ENCODE results near the gene SLC6A18. TPM values are rescaled to one million over a fixed set of nuclear protein-coding genes. Genes with fewer than 3 reads are reported as not detected.

The SLC6A18 gene
- total RNA-seq, 1 experiment from 2014 or later = not detected

- POLR2A ChIA-PET = no interaction called here
- H3K36me3 ChIP-seq (ENCODE audit: control insufficient read depth, insufficient read depth, low read length) = no peaks in the 10 kb centered on the region
- intact Hi-C loops (cut with micrococcal nuclease; ENCODE audit: unreplicated experiment) (no loop called here), in situ Hi-C loops (cut with HindIII; ENCODE audit: low pct_unique_long_range_greater_than_20kb, low sequenced_read_pairs) (no loop called here)
- H3K4me1 ChIP-seq (ENCODE audit: control insufficient read depth, insufficient read depth, low read length) = no peaks in the 10 kb centered on the region; the same call in none of the 2 replicates
- peak; percentile 82 for ATAC-seq
- no peak for DNase-seq (ENCODE audit: low read depth, low spot score)
- TF ChIP-seq TCF7L2 (IDR thresholded peaks at IDR 0.05; ENCODE audit: low read depth, low read length) = no peak
- TF ChIP-seq SIN3A (IDR thresholded peaks at IDR 0.05; ENCODE audit: borderline replicate concordance, insufficient read depth, low read depth, low read length) = no peak
- peak; percentile 93 for TF ChIP-seq CTCF (IDR thresholded peaks at IDR 0.05)
- no peak for TF ChIP-seq POLR2AphosphoS5 (IDR thresholded peaks at IDR 0.05; ENCODE audit: low read depth, low read length)
- TF ChIP-seq, protein P1, sequence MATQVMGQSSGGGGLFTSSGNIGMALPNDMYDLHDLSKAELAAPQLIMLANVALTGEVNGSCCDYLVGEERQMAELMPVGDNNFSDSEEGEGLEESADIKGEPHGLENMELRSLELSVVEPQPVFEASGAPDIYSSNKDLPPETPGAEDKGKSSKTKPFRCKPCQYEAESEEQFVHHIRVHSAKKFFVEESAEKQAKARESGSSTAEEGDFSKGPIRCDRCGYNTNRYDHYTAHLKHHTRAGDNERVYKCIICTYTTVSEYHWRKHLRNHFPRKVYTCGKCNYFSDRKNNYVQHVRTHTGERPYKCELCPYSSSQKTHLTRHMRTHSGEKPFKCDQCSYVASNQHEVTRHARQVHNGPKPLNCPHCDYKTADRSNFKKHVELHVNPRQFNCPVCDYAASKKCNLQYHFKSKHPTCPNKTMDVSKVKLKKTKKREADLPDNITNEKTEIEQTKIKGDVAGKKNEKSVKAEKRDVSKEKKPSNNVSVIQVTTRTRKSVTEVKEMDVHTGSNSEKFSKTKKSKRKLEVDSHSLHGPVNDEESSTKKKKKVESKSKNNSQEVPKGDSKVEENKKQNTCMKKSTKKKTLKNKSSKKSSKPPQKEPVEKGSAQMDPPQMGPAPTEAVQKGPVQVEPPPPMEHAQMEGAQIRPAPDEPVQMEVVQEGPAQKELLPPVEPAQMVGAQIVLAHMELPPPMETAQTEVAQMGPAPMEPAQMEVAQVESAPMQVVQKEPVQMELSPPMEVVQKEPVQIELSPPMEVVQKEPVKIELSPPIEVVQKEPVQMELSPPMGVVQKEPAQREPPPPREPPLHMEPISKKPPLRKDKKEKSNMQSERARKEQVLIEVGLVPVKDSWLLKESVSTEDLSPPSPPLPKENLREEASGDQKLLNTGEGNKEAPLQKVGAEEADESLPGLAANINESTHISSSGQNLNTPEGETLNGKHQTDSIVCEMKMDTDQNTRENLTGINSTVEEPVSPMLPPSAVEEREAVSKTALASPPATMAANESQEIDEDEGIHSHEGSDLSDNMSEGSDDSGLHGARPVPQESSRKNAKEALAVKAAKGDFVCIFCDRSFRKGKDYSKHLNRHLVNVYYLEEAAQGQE (IDR thresholded peaks at IDR 0.05; ENCODE audit: insufficient read depth in 1 of 2, low read depth in 2 of 2, low read length in 1 of 2) = no peak; a peak in 1 of 4 replicates
- CTCF ChIA-PET = interaction anchor here (0.6 to 1.4 kb wide), 3 partner anchors 8 to 436 kb away, joined by 3 to 6 read pairs (median 3); no protein-coding TSS in a partner anchor
- BruUV-seq (replicated peaks) = no TSS peak
- H3K27ac ChIP-seq (ENCODE audit: low read length) = no peak overlapping the region
- H3K27me3 ChIP-seq (ENCODE audit: control insufficient read depth, insufficient read depth, low read length) = no peaks in the 10 kb centered on the region
- H3K9me3 ChIP-seq (ENCODE audit: control insufficient read depth, insufficient read depth, low read depth, low read length) = no peaks in the 10 kb centered on the region
- no peak overlapping the region for H3K4me3 ChIP-seq (ENCODE audit: low read depth in 2 of 2, low read length in 2 of 2)
Observed at GRCh38 chr5:1208743-1209488, 16.3 kb upstream of the SLC6A18 start.

DNA sequence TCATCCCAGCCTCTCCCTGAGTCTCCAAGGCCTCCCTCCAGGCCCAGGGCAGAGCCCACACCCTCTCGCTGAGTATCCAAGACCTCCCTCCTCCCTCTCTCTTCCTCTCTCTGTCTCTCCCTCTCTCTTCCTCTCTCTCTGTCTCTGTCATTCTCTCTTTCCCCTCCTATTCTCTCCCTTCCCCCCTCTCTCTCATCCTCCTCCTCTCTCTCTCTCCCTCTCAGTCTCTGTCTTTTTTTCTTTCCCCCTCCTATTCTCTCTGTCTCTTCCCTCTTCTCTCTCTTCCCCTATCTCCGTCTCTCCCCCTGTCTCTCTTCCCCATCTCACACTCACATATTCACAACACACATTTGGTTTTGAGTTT is 15.7 kb upstream of the SLC6A18 start:
- no peak for TF ChIP-seq POLR2AphosphoS5 (IDR thresholded peaks at IDR 0.05; ENCODE audit: low read depth, low read length)
- TF ChIP-seq, protein P1 (IDR thresholded peaks at IDR 0.05; ENCODE audit: insufficient read depth in 1 of 2, low read depth in 2 of 2, low read length in 1 of 2) = no peak
- POLR2A ChIA-PET = no interaction called here
- no peaks in the 10 kb centered on the region; the same call in none of the 2 replicates for H3K4me1 ChIP-seq (ENCODE audit: control insufficient read depth, insufficient read depth, low read length)
- in situ Hi-C loops (cut with HindIII; ENCODE audit: low pct_unique_long_range_greater_than_20kb, low sequenced_read_pairs) (no loop called here), intact Hi-C loops (cut with micrococcal nuclease; ENCODE audit: unreplicated experiment) (no loop called here)
- H3K27ac ChIP-seq (ENCODE audit: low read length) = no peak overlapping the region
- no peak; the same call in 1 of the 2 replicates for ATAC-seq
- DNase-seq (ENCODE audit: low read depth, low spot score) = no peak
- no peak overlapping the region for H3K4me3 ChIP-seq (ENCODE audit: low read depth in 2 of 2, low read length in 2 of 2)
- BruUV-seq (replicated peaks) = no TSS peak
- CTCF ChIA-PET = interaction anchor here (1.4 kb wide), 1 partner anchor 8 kb away, joined by 6 read pairs; no protein-coding TSS in a partner anchor
- no peaks in the 10 kb centered on the region for H3K27me3 ChIP-seq (ENCODE audit: control insufficient read depth, insufficient read depth, low read length)
- no peaks in the 10 kb centered on the region for H3K36me3 ChIP-seq (ENCODE audit: control insufficient read depth, insufficient read depth, low read length)
- H3K9me3 ChIP-seq (ENCODE audit: control insufficient read depth, insufficient read depth, low read depth, low read length) = no peaks in the 10 kb centered on the region

All from Panc1 (cell line).